ENCODE data around the gene VIL1.

VIL1 gene

GRCh38 chr2:218418717-218419458 lies at the start of gene VIL1:
Gene VIL1 (plus strand): TSS chr2:218419123. CDS start chr2:218423779, 4,656 bp downstream.
- TF ChIP-seq ZBTB7A (IDR thresholded peaks at IDR 0.05; ENCODE audit: low read depth) (no peak), EP300 (IDR thresholded peaks at IDR 0.05; ENCODE audit: borderline replicate concordance) (no peak), NFIC (IDR thresholded peaks at IDR 0.05) (no peak), REST (IDR thresholded peaks at IDR 0.05; ENCODE audit: low read depth) (no peak), MAX (IDR thresholded peaks at IDR 0.05) (no peak), CREB1 (IDR thresholded peaks at IDR 0.05; ENCODE audit: low read depth) (no peak), TCF12 (IDR thresholded peaks at IDR 0.05; ENCODE audit: low read depth) (no peak), FOXM1 (IDR thresholded peaks at IDR 0.05; ENCODE audit: borderline replicate concordance, low read depth) (no peak), TEAD4 (IDR thresholded peaks at IDR 0.05) (no peak), EGR1 (IDR thresholded peaks at IDR 0.05) (no peak), RAD21 (IDR thresholded peaks at IDR 0.05; ENCODE audit: low read depth) (no peak), CEBPB (IDR thresholded peaks at IDR 0.05) (no peak), USF1 (IDR thresholded peaks at IDR 0.05) (no peak), YY1 (IDR thresholded peaks at IDR 0.05; ENCODE audit: low read depth) (no peak)

DNA sequence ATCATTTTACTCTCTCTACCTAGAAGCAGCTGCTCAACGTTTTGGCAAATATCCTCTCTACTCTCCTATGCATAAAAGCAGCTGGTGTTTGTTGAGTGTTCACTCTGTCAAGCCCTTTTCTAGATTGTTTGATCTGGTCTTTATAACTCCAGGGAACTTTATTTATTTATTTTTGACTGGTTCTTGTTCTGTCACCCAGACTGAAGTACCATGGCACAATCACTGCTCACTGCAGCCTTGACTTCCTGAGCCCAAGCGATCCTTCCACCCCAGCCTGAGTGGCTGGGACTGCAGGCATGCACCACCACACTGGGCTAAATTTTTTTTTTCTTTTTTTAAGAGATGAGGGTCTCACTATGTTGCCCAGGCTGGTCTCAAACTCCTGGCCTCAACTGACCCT lies 49.6 kb upstream of the VIL1 start:
- TF ChIP-seq TEAD4 (IDR thresholded peaks at IDR 0.05) = no peak
- no peak for TF ChIP-seq ZBTB7A (IDR thresholded peaks at IDR 0.05; ENCODE audit: low read depth)
- no peak for TF ChIP-seq CREB1 (IDR thresholded peaks at IDR 0.05; ENCODE audit: low read depth)
- TF ChIP-seq TAF1 (IDR thresholded peaks at IDR 0.05; ENCODE audit: low read depth) = no peak
- no peak for TF ChIP-seq EGR1 (IDR thresholded peaks at IDR 0.05)
- TF ChIP-seq REST (IDR thresholded peaks at IDR 0.05; ENCODE audit: low read depth) = no peak
- no peak for TF ChIP-seq FOXM1 (IDR thresholded peaks at IDR 0.05; ENCODE audit: borderline replicate concordance, low read depth)
- TF ChIP-seq RAD21 (IDR thresholded peaks at IDR 0.05; ENCODE audit: low read depth) = no peak
- no peak for TF ChIP-seq EP300 (IDR thresholded peaks at IDR 0.05; ENCODE audit: borderline replicate concordance)
- TF ChIP-seq NFIC (IDR thresholded peaks at IDR 0.05) = no peak

GRCh38 chr2:218370410-218371063 lies 48.4 kb upstream of the VIL1 start:
- TF ChIP-seq CEBPB (IDR thresholded peaks at IDR 0.05) (no peak), MAX (IDR thresholded peaks at IDR 0.05) (no peak), CREB1 (IDR thresholded peaks at IDR 0.05; ENCODE audit: low read depth) (no peak), TCF12 (IDR thresholded peaks at IDR 0.05; ENCODE audit: low read depth) (no peak), TAF1 (IDR thresholded peaks at IDR 0.05; ENCODE audit: low read depth) (no peak), ZBTB7A (IDR thresholded peaks at IDR 0.05; ENCODE audit: low read depth) (no peak)

- no peak for TF ChIP-seq EGR1 (IDR thresholded peaks at IDR 0.05)
- no peak for TF ChIP-seq RAD21 (IDR thresholded peaks at IDR 0.05; ENCODE audit: low read depth)
- no peak for TF ChIP-seq USF1 (IDR thresholded peaks at IDR 0.05)
- TF ChIP-seq TCF12 (IDR thresholded peaks at IDR 0.05; ENCODE audit: low read depth) = no peak
- no peak for TF ChIP-seq CEBPB (IDR thresholded peaks at IDR 0.05)
- no peak for TF ChIP-seq NFIC (IDR thresholded peaks at IDR 0.05)
- no peak for TF ChIP-seq TAF1 (IDR thresholded peaks at IDR 0.05; ENCODE audit: low read depth)
- no peak for TF ChIP-seq ZBTB7A (IDR thresholded peaks at IDR 0.05; ENCODE audit: low read depth)
- TF ChIP-seq CREB1 (IDR thresholded peaks at IDR 0.05; ENCODE audit: low read depth) = no peak
- TF ChIP-seq YY1 (IDR thresholded peaks at IDR 0.05; ENCODE audit: low read depth) = no peak
- no peak for TF ChIP-seq FOXM1 (IDR thresholded peaks at IDR 0.05; ENCODE audit: borderline replicate concordance, low read depth)
- TF ChIP-seq REST (IDR thresholded peaks at IDR 0.05; ENCODE audit: low read depth) = no peak
- TF ChIP-seq EP300 (IDR thresholded peaks at IDR 0.05; ENCODE audit: borderline replicate concordance) = no peak
- TF ChIP-seq MAX (IDR thresholded peaks at IDR 0.05) = no peak
- no peak for TF ChIP-seq TEAD4 (IDR thresholded peaks at IDR 0.05)
Observed at GRCh38 chr2:218371983-218372350, 47.0 kb upstream of the VIL1 start.

Data from Ishikawa (cell line).